ENCODE results near the gene ZNRF4. TPM values are rescaled to one million over a fixed set of nuclear protein-coding genes. Genes with fewer than 3 reads are reported as not detected.

The ZNRF4 gene
- total RNA-seq, 1 donor from 2014 or later = not detected

DNA sequence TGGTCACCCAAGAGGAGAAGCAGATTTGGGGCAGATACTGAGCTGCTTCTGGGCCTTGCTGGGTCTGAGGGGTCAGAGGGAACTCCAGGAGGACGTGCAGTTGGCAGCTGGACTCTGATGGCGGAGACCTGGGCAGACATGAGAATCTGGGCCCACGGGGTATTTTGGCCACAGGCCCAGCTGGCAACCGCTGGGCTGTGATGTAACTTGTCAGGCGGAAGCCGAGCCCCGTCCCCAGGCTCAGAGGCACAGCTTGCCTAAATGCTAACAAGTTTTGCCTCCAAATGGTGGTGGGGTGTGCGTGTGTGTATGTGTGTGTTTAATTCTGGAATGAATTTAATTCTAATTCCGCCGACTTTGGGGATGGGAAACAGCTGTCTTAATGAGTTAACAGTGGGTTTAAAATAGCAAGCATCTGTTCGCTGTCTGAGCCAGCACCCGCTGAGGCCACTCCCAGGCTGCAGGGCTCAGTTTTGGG is 11.6 kb downstream of the ZNRF4 start:
- Histone ChIP-seq H3K27ac (no peak overlapping the region), H3K4me3 (no peak overlapping the region), H3K36me3 (no peaks in the 10 kb centered on the region), H3K9me3 (no peaks in the 10 kb centered on the region), H3K4me1 (no peaks in the 10 kb centered on the region), H3K27me3 (no peaks in the 10 kb centered on the region)
- DNase-seq = no peak
- intact Hi-C loops (cut with DNase I) = no loop called here
- ATAC-seq = no peak
- TF ChIP-seq, protein P1, sequence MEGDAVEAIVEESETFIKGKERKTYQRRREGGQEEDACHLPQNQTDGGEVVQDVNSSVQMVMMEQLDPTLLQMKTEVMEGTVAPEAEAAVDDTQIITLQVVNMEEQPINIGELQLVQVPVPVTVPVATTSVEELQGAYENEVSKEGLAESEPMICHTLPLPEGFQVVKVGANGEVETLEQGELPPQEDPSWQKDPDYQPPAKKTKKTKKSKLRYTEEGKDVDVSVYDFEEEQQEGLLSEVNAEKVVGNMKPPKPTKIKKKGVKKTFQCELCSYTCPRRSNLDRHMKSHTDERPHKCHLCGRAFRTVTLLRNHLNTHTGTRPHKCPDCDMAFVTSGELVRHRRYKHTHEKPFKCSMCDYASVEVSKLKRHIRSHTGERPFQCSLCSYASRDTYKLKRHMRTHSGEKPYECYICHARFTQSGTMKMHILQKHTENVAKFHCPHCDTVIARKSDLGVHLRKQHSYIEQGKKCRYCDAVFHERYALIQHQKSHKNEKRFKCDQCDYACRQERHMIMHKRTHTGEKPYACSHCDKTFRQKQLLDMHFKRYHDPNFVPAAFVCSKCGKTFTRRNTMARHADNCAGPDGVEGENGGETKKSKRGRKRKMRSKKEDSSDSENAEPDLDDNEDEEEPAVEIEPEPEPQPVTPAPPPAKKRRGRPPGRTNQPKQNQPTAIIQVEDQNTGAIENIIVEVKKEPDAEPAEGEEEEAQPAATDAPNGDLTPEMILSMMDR (IDR thresholded peaks at IDR 0.05) = no peak

DNA sequence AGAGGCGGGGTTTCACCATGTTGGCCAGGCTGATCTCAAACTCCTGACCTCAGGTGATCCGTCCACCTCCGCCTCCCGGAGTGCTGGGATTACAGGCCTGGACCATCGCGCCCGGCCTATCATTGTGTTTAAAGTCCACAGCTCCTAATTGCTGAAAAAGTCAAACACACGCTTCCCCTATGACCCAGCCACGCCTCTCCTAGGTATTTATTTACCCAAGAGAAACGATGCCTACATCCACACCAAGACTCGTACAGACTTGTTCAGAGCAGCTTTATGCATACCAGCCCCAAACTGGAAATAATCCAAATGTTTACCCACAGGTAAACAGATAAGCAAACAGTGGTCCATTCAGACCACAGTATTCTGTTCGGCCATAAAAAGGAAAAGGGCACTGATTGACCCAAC is 15.1 kb downstream of the ZNRF4 start:
- Histone ChIP-seq H3K27ac (no peak overlapping the region), H3K27me3 (no peaks in the 10 kb centered on the region), H3K36me3 (no peaks in the 10 kb centered on the region), H3K9me3 (no peaks in the 10 kb centered on the region), H3K4me1 (no peaks in the 10 kb centered on the region), H3K4me3 (no peak overlapping the region)
- intact Hi-C loops (cut with DNase I) = no loop called here
- ATAC-seq (no peak), DNase-seq (no peak)
- TF ChIP-seq, protein P1 (IDR thresholded peaks at IDR 0.05) = no peak

DNA sequence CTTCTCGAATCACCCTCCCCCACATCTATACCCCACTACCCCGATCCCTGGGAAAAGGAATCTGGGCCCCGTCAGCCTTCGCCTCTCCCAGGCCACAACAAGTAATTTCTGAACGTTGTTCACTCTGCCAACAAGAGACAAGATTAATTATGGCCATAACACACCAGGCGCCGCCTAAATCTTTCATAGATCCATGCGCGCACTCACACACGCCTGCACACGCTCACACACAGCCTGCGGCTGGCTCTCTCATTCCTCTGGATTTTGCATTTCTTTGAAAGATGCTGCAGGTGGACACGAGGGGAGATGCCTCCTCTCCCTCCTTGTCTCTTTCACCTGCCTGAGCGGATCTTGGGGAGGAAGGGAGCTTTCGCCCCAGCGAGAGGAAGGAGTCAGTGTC is 17.1 kb downstream of the ZNRF4 start:
- ATAC-seq (no peak), DNase-seq (no peak)
- TF ChIP-seq, protein P1 (IDR thresholded peaks at IDR 0.05) = no peak
- Histone ChIP-seq H3K4me1 (no peaks in the 10 kb centered on the region), H3K27me3 (no peaks in the 10 kb centered on the region), H3K4me3 (no peak overlapping the region), H3K9me3 (no peaks in the 10 kb centered on the region), H3K36me3 (no peaks in the 10 kb centered on the region), H3K27ac (no peak overlapping the region)
- intact Hi-C loops (cut with DNase I) = no loop called here

DNA sequence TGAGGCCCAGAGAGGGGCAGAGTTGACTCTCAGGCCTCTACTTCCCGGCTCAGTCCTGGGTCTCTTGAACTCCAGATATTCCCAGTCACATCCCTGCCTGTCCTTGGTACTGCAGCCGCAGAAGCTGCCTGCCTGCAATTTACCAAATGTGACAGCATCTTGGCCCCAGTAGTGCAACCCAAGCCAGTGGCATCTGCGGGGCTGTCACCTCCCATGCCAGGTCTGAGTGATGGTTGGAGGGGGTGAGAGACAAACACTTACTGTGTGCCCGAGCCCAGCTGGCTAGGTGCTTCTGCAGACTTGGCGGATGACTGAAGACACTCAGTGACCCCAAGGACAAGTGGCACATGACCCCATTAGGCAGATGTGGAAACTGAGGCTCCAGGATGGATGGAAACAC is 18.4 kb downstream of the ZNRF4 start:
- Histone ChIP-seq H3K36me3 (no peaks in the 10 kb centered on the region), H3K27me3 (peaks cover 5% of the 10 kb centered on the region), H3K9me3 (no peaks in the 10 kb centered on the region), H3K4me1 (no peaks in the 10 kb centered on the region), H3K27ac (no peak overlapping the region), H3K4me3 (no peak overlapping the region)
- ATAC-seq (no peak), DNase-seq (no peak)
- TF ChIP-seq, protein P1 (IDR thresholded peaks at IDR 0.05) = no peak
- intact Hi-C loops (cut with DNase I) = no loop called here

DNA sequence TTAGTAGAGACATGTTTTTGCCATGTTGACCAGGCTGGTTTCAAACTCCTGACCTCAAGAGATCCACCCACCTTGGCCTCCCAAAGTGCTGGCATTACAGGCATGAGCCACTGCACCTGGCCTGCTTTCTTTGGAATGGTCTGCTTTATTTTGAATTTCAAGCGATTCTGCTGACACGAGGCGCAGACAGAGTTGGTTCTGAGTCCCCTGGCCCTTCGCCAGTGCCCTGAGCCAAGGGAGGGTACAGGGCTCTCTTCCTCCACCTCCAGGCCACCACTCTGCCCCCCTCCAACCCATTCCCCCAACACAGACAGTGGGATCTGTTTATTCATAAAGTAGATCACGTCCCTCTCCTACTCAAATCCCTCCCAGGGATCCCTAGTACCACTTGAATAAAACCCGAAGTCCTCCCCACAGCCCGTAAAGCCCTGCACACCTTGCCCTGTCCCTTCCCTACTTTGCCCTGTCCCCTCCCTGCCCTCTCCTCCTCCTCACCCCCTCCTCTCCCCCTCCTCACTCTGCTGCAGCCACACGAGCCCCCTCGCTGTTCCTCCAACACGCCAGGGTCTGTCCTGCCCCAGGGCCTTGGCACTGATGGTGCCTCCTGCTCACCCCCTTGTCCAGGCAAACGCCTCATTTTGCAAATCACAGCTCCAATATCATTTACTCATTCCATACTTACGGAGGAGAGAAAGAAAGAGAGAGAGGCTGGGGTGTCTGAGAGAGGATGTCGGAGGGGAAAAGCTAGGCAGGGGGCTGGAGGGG is 22.4 kb downstream of the ZNRF4 start:
- no peaks in the 10 kb centered on the region for H3K36me3 ChIP-seq
- no peak overlapping the region for H3K4me3 ChIP-seq
- no peak overlapping the region for H3K27ac ChIP-seq
- no peak for ATAC-seq
- no peaks in the 10 kb centered on the region for H3K4me1 ChIP-seq
- H3K9me3 ChIP-seq = peaks cover 9% of the 10 kb centered on the region
- intact Hi-C loops (cut with DNase I) = no loop called here
- peaks cover 42% of the 10 kb centered on the region for H3K27me3 ChIP-seq
- TF ChIP-seq, protein P1 (IDR thresholded peaks at IDR 0.05) = no peak
- DNase-seq = no peak
